Right lobe of liver (tissue), 4 donors: ENCODE data around the gene LUZP2.

ENCODE experiments used
- POLR2A ChIP-seq: fragments of 450-650 bp; IDR thresholded peaks from one replicate; pipeline ENCODE4 v1.6.1; 2017; ENCODE audit warnings: antibody characterized with exemption, mild to moderate bottlenecking
- TF ChIP-seq, protein P1 (sequence below), 4 donors: fragments of 200-600 bp in 3 of 4; fragments of 450-650 bp in 1 of 4; IDR thresholded peaks; one replicate each; pipeline versions ENCODE4 v1.5.1 to v1.8.0; 2016 to 2022; ENCODE audit warnings: antibody characterized with exemption in 4 of 4, mild to moderate bottlenecking in 2 of 4
- donor health status: DM: no; HTN: no; CAD: no.
- donor health status: DM: no; HTN: no; CAD: no.
- donor health status: DM: no; HTN: yes; CAD: no.

DNA sequence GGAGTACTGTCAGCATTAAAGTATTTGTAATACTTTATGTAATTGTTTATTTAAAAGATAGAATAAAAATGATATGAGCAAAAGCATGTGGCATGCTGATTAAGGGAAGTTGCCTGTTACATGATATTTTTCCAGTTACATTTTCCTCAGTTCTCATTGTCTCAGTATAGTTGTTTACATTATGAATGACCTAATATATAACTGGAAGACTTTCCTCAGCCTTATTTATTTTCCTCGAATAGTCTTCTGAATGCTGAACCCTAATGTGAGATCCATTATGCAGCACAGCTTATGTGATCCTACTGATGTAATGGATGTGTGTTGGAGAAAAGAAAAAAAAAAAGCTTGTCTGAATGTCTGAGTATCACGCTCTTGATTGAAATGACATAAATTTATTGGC is 95.5 kb downstream of the LUZP2 start:
- TF ChIP-seq, protein P1, sequence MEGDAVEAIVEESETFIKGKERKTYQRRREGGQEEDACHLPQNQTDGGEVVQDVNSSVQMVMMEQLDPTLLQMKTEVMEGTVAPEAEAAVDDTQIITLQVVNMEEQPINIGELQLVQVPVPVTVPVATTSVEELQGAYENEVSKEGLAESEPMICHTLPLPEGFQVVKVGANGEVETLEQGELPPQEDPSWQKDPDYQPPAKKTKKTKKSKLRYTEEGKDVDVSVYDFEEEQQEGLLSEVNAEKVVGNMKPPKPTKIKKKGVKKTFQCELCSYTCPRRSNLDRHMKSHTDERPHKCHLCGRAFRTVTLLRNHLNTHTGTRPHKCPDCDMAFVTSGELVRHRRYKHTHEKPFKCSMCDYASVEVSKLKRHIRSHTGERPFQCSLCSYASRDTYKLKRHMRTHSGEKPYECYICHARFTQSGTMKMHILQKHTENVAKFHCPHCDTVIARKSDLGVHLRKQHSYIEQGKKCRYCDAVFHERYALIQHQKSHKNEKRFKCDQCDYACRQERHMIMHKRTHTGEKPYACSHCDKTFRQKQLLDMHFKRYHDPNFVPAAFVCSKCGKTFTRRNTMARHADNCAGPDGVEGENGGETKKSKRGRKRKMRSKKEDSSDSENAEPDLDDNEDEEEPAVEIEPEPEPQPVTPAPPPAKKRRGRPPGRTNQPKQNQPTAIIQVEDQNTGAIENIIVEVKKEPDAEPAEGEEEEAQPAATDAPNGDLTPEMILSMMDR (IDR thresholded peaks at IDR 0.05), result no peak
- TF ChIP-seq POLR2A, result no peak
